Neuronal stem cell (in vitro differentiated cells): ENCODE data around the gene BMP5.
"Not testable (repeated sequence)": the region's sequence is repeated elsewhere in the genome, so short reads cannot be mapped to it uniquely, and the experiment has no call there.

Experiments used
- DNase-seq: peaks from one replicate; pipeline ENCODE4 v3.0.0-alpha.2; 2013; ENCODE audit warnings: low spot score
- H2AFZ ChIP-seq: one replicate; pipeline ENCODE4 v1.6.1; 2013; ENCODE audit warnings: mild to moderate bottlenecking, low read length, inconsistent platforms
- H2AK5ac ChIP-seq: 2 replicates; pipeline ENCODE4 v1.6.1; 2013; ENCODE audit warnings: low read depth, mild to moderate bottlenecking, inconsistent platforms, low read length, moderate library complexity, mixed read lengths
- H2BK120ac ChIP-seq: 2 replicates; pipeline ENCODE4 v1.6.1; 2013; ENCODE audit warnings: low read depth, mild to moderate bottlenecking, inconsistent platforms, low read length, moderate library complexity, mixed read lengths
- H2BK12ac ChIP-seq: one replicate; pipeline ENCODE4 v1.6.1; 2013; ENCODE audit warnings: low read length, inconsistent platforms
- H2BK15ac ChIP-seq: 2 replicates; pipeline ENCODE4 v1.6.1; 2013; ENCODE audit warnings: mild to moderate bottlenecking, low read length, inconsistent platforms, mixed read lengths
- H2BK5ac ChIP-seq: one replicate; pipeline ENCODE4 v1.6.1; 2013; ENCODE audit warnings: inconsistent platforms, mild to moderate bottlenecking, low read length, moderate library complexity
- H3K14ac ChIP-seq: one replicate; pipeline ENCODE4 v1.6.1; 2013; ENCODE audit warnings: low read length, inconsistent platforms
- H3K18ac ChIP-seq: 2 replicates; pipeline ENCODE4 v1.6.1; 2013; ENCODE audit warnings: low read length, inconsistent platforms
- H3K23ac ChIP-seq: 2 replicates; pipeline ENCODE4 v1.6.1; 2013; ENCODE audit warnings: low read depth, mild to moderate bottlenecking, mixed read lengths, low read length, inconsistent platforms; ENCODE audit not compliant: poor library complexity
- H3K27ac ChIP-seq: replicated peaks from 3 replicates; pipeline ENCODE4 v1.5.1; 2013; ENCODE audit warnings: low read length, inconsistent platforms
- H3K27me3 ChIP-seq, 3 experiments: 2 replicates each; pipeline ENCODE4 v1.6.1; 2013; ENCODE audit warnings: low read length in 3 of 3, mild to moderate bottlenecking in 2 of 3, inconsistent platforms in 1 of 3, low read depth in 1 of 3, mixed read lengths in 1 of 3, moderate library complexity in 1 of 3; ENCODE audit not compliant: control insufficient read depth in 3 of 3, insufficient read depth in 3 of 3
- H3K36me3 ChIP-seq, 2 donors: replicated peaks in 1 of 2; 2 replicates each; pipeline ENCODE4 v1.6.1; 2013; ENCODE audit warnings: low read length in 2 of 2; ENCODE audit not compliant: control insufficient read depth in 2 of 2, insufficient read depth in 2 of 2
- H3K4ac ChIP-seq: 2 replicates; pipeline ENCODE4 v1.6.1; 2013; ENCODE audit warnings: inconsistent platforms, mild to moderate bottlenecking, low read length, moderate library complexity
- H3K4me1 ChIP-seq, 2 donors: 1 replicate in 1 of 2; 2 replicates in 1 of 2; pipeline ENCODE4 v1.6.1; 2013; ENCODE audit warnings: low read length in 2 of 2, low read depth in 1 of 2; ENCODE audit not compliant: control insufficient read depth in 2 of 2, insufficient read depth in 1 of 2
- H3K4me2 ChIP-seq: one replicate; pipeline ENCODE4 v1.6.1; 2013; ENCODE audit warnings: mild to moderate bottlenecking, low read length, inconsistent platforms; ENCODE audit not compliant: insufficient read depth, poor library complexity, severe bottlenecking
- H3K4me3 ChIP-seq, 2 donors: 2 replicates each; pipeline ENCODE4 v1.5.1; 2013; ENCODE audit warnings: low read length in 2 of 2, mild to moderate bottlenecking in 2 of 2, inconsistent platforms in 1 of 2, moderate library complexity in 1 of 2
- H3K79me1 ChIP-seq: one replicate; pipeline ENCODE4 v1.6.1; 2013; ENCODE audit warnings: low read depth, mild to moderate bottlenecking, inconsistent platforms, low read length, moderate library complexity
- H3K9ac ChIP-seq: one replicate; pipeline ENCODE4 v1.6.1; 2013; ENCODE audit warnings: mild to moderate bottlenecking, low read depth, low read length, inconsistent platforms; ENCODE audit not compliant: poor library complexity
- H3K9me3 ChIP-seq, 2 donors: replicated peaks in 1 of 2; 2 replicates each; pipeline versions ENCODE3 to v1.6.1; 2013; ENCODE audit warnings: low read length in 2 of 2, mild to moderate bottlenecking in 2 of 2, inconsistent platforms in 1 of 2, low read depth in 1 of 2, mixed read lengths in 1 of 2, moderate library complexity in 1 of 2; ENCODE audit not compliant: control insufficient read depth in 2 of 2, insufficient read depth in 1 of 2
- H4K8ac ChIP-seq: one replicate; pipeline ENCODE4 v1.6.1; 2013; ENCODE audit warnings: low read depth, mild to moderate bottlenecking, inconsistent platforms, low read length, moderate library complexity
- H4K91ac ChIP-seq: one replicate; pipeline ENCODE4 v1.6.1; 2013; ENCODE audit warnings: low read length, low read depth, mild to moderate bottlenecking, inconsistent platforms; ENCODE audit not compliant: poor library complexity
- WGBS, 2 donors: extraction: QIAGEN DNeasy Blood & Tissue Kit; methylation state at CpG; one replicate each; pipeline ENCODE4 v1.1.7; 2013; ENCODE audit warnings: missing lambda C conversion rate in 2 of 2, mixed read lengths in 1 of 2; ENCODE audit not compliant: insufficient read length in 2 of 2, insufficient replicate concordance in 1 of 2; ENCODE audit errors: extremely low coverage in 2 of 2; 5-methylcytosine and 5-hydroxymethylcytosine counted together

The BMP5 gene

GRCh38 chr6:55917751-55918415 is 42.5 kb upstream of the BMP5 start:
- no peak overlapping the region for H3K9ac ChIP-seq
- no peak overlapping the region for H2AFZ ChIP-seq
- no peak overlapping the region for H3K14ac ChIP-seq
- no peak overlapping the region for H2BK120ac ChIP-seq
- no peaks in the 10 kb centered on the region for H3K79me1 ChIP-seq
- H3K4me2 ChIP-seq: no peak overlapping the region
- H3K9me3 ChIP-seq: no peaks in the 10 kb centered on the region
- no peak overlapping the region for H2BK12ac ChIP-seq
- H2BK5ac ChIP-seq: no peak overlapping the region
- no peak overlapping the region for H3K27ac ChIP-seq
- H4K91ac ChIP-seq: no peak overlapping the region
- H3K18ac ChIP-seq: no peak overlapping the region
- H3K4me1 ChIP-seq: no peaks in the 10 kb centered on the region
- WGBS, 2 donors: no CpG with 5 or more reads among the region's 3 CpGs
- H3K4me3 ChIP-seq: no peak overlapping the region
- H3K4ac ChIP-seq: no peak overlapping the region
- H2AK5ac ChIP-seq: no peak overlapping the region
- no peak for DNase-seq
- no peaks in the 10 kb centered on the region for H3K27me3 ChIP-seq
- H3K36me3 ChIP-seq: no peaks in the 10 kb centered on the region
- H3K23ac ChIP-seq: no peak overlapping the region
- no peak overlapping the region for H4K8ac ChIP-seq
- H2BK15ac ChIP-seq: no peak overlapping the region

- H3K79me1 ChIP-seq: no peaks in the 10 kb centered on the region
- H2AK5ac ChIP-seq: no peak overlapping the region
- H2BK5ac ChIP-seq: no peak overlapping the region
- peak overlapping the region; percentile 40 for H2AFZ ChIP-seq
- no peaks in the 10 kb centered on the region for H3K36me3 ChIP-seq
- H2BK120ac ChIP-seq: no peak overlapping the region
- H3K4ac ChIP-seq: no peak overlapping the region
- no peak overlapping the region for H3K4me2 ChIP-seq
- H3K23ac ChIP-seq: no peak overlapping the region
- no peak for DNase-seq
- H2BK12ac ChIP-seq: no peak overlapping the region
- H3K27me3 ChIP-seq: no peaks in the 10 kb centered on the region
- H3K18ac ChIP-seq: no peak overlapping the region
- H3K9me3 ChIP-seq: no peaks in the 10 kb centered on the region
- 100% methylated on average over 1 of the region's 2 CpGs; no CpG with 5 or more reads in 1 of the 2 donors for WGBS, 2 donors
- H3K27ac ChIP-seq: no peak overlapping the region
- no peak overlapping the region for H3K9ac ChIP-seq
- H4K91ac ChIP-seq: no peak overlapping the region
- no peak overlapping the region for H3K14ac ChIP-seq
- no peaks in the 10 kb centered on the region for H3K4me1 ChIP-seq
- no peak overlapping the region for H4K8ac ChIP-seq
- H3K4me3 ChIP-seq: no peak overlapping the region
- no peak overlapping the region for H2BK15ac ChIP-seq
These were observed 40.8 kb upstream of the BMP5 start for GRCh38 chr6:55916188-55916587.

GRCh38 chr6:55913228-55914195 is 38.1 kb upstream of the BMP5 start:
- Histone ChIP-seq H3K4me2 (no peak overlapping the region), H3K9ac (no peak overlapping the region), H3K18ac (no peak overlapping the region), H3K36me3 (no peaks in the 10 kb centered on the region), H2AK5ac (no peak overlapping the region), H2BK120ac (no peak overlapping the region), H3K14ac (no peak overlapping the region), H3K27ac (no peak overlapping the region), H3K79me1 (no peaks in the 10 kb centered on the region), H3K4me1 (no peaks in the 10 kb centered on the region), H3K4me3 (no peak overlapping the region), H3K23ac (no peak overlapping the region), H2BK12ac (no peak overlapping the region), H3K9me3 (no peaks in the 10 kb centered on the region), H4K91ac (no peak overlapping the region), H3K27me3 (no peaks in the 10 kb centered on the region), H2BK5ac (no peak overlapping the region), H2AFZ (no peak overlapping the region), H3K4ac (no peak overlapping the region), H4K8ac (no peak overlapping the region), H2BK15ac (no peak overlapping the region)
- WGBS, 2 donors: no CpG with 5 or more reads among the region's 3 CpGs
- no peak for DNase-seq

- H3K9ac ChIP-seq, H2BK120ac ChIP-seq, H3K4me3 ChIP-seq, H3K79me1 ChIP-seq, H3K27me3 ChIP-seq, H3K27ac ChIP-seq, H2AFZ ChIP-seq, H3K23ac ChIP-seq, H3K4me1 ChIP-seq, H2AK5ac ChIP-seq, DNase-seq, H3K4ac ChIP-seq, H3K18ac ChIP-seq, H2BK15ac ChIP-seq, H3K9me3 ChIP-seq, H3K4me2 ChIP-seq, H4K91ac ChIP-seq, H4K8ac ChIP-seq, H2BK12ac ChIP-seq, H2BK5ac ChIP-seq, H3K36me3 ChIP-seq, H3K14ac ChIP-seq: not testable (repeated sequence)
- WGBS, 2 donors: no CpG with 5 or more reads among the region's 28 CpGs
These were observed 35.1 kb upstream of the BMP5 start for GRCh38 chr6:55910466-55910865.
